Endothelial cell (in vitro differentiated cells): ENCODE data around the gene APCDD1. TPM values are rescaled to one million over a fixed set of nuclear protein-coding genes. Genes with fewer than 3 reads are reported as not detected.

Source experiments
- DNase-seq: peaks from one replicate; pipeline ENCODE4 v3.0.0; 2021; ENCODE audit warnings: low spot score
- H3K27ac Mint-ChIP-seq: one replicate; pipeline ENCODE4 v1.8.0; 2021; ENCODE audit warnings: mixed read lengths, inconsistent platforms; ENCODE audit not compliant: unreplicated experiment
- H3K27me3 Mint-ChIP-seq: one replicate; pipeline ENCODE4 v1.8.0; 2021; ENCODE audit warnings: mild to moderate bottlenecking, moderate library complexity, mixed read lengths, inconsistent platforms; ENCODE audit not compliant: unreplicated experiment
- H3K36me3 Mint-ChIP-seq: one replicate; pipeline ENCODE4 v1.8.0; 2021; ENCODE audit warnings: mild to moderate bottlenecking, low read depth, mixed read lengths, inconsistent platforms; ENCODE audit not compliant: unreplicated experiment
- H3K4me1 Mint-ChIP-seq: one replicate; pipeline ENCODE4 v1.8.0; 2021; ENCODE audit warnings: mild to moderate bottlenecking, mixed read lengths, inconsistent platforms; ENCODE audit not compliant: unreplicated experiment
- H3K4me3 Mint-ChIP-seq: one replicate; pipeline ENCODE4 v1.8.0; 2021; ENCODE audit warnings: mild to moderate bottlenecking, mixed read lengths, inconsistent platforms; ENCODE audit not compliant: unreplicated experiment
- H3K9me3 Mint-ChIP-seq: one replicate; pipeline ENCODE4 v1.8.0; 2021; ENCODE audit warnings: mixed read lengths, inconsistent platforms; ENCODE audit not compliant: unreplicated experiment
- CTCF ChIP-seq: fragments of 200-600 bp; sonication (generic); IDR thresholded peaks from one replicate; pipeline ENCODE4 v1.5.0; 2021; ENCODE audit warnings: antibody characterized with exemption; ENCODE audit not compliant: unreplicated experiment
- total RNA-seq: library from RNA; stranded (reverse); fragmentation: NEBNext Ultra II Directional; extraction: Animal tissue kit (Norgen Biotek cat#: 25700); gene quantifications from one replicate; pipeline ENCODE4 v1.2.1, GENCODE V29; 2021; ENCODE audit not compliant: unreplicated experiment

The APCDD1 gene
- total RNA-seq, 1 donor from 2014 or later = 3.1 TPM

- peaks cover 9% of the 10 kb centered on the region for H3K4me1 Mint-ChIP-seq
- no peak overlapping the region for H3K4me3 Mint-ChIP-seq
- no peak overlapping the region for H3K27ac Mint-ChIP-seq
- no peaks in the 10 kb centered on the region for H3K9me3 Mint-ChIP-seq
- TF ChIP-seq CTCF = no peak
- peaks cover 5% of the 10 kb centered on the region for H3K27me3 Mint-ChIP-seq
- no peak for DNase-seq
- no peaks in the 10 kb centered on the region for H3K36me3 Mint-ChIP-seq
Measured at GRCh38 chr18:10515456-10515855, 61.0 kb downstream of the APCDD1 start.

- H3K27ac Mint-ChIP-seq = no peak overlapping the region
- no peak for DNase-seq
- no peaks in the 10 kb centered on the region for H3K9me3 Mint-ChIP-seq
- H3K36me3 Mint-ChIP-seq = no peaks in the 10 kb centered on the region
- H3K4me3 Mint-ChIP-seq = no peak overlapping the region
- peaks cover 9% of the 10 kb centered on the region for H3K4me1 Mint-ChIP-seq
- TF ChIP-seq CTCF = no peak
- peaks cover 5% of the 10 kb centered on the region for H3K27me3 Mint-ChIP-seq
Measured at GRCh38 chr18:10516078-10516477, 61.6 kb downstream of the APCDD1 start.

- no peak for TF ChIP-seq CTCF
Measured at GRCh38 chr18:10518595-10519255, 64.3 kb downstream of the APCDD1 start.

GRCh38 chr18:10519366-10519765, 64.9 kb downstream of the APCDD1 start:
- Mint-ChIP-seq H3K27me3 (peaks cover 2% of the 10 kb centered on the region), H3K36me3 (no peaks in the 10 kb centered on the region), H3K9me3 (no peaks in the 10 kb centered on the region), H3K27ac (no peak overlapping the region), H3K4me3 (no peak overlapping the region), H3K4me1 (peaks cover 9% of the 10 kb centered on the region)
- no peak for TF ChIP-seq CTCF
- DNase-seq = no peak

More at GRCh38 chr18:10518595-10519255, 64.3 kb downstream of the APCDD1 start:
- Mint-ChIP-seq H3K27ac (no peak overlapping the region), H3K27me3 (peaks cover 4% of the 10 kb centered on the region), H3K4me1 (peaks cover 9% of the 10 kb centered on the region), H3K36me3 (no peaks in the 10 kb centered on the region), H3K4me3 (no peak overlapping the region), H3K9me3 (no peaks in the 10 kb centered on the region)
- no peak for DNase-seq

- Mint-ChIP-seq H3K4me3 (no peak overlapping the region), H3K27me3 (peaks cover 3% of the 10 kb centered on the region), H3K9me3 (no peaks in the 10 kb centered on the region), H3K36me3 (peaks cover 5% of the 10 kb centered on the region), H3K4me1 (peaks cover 15% of the 10 kb centered on the region), H3K27ac (no peak overlapping the region)
- peak; percentile 27 for TF ChIP-seq CTCF
- DNase-seq = peak; percentile 76
Measured at GRCh38 chr18:10519999-10520935, 65.8 kb downstream of the APCDD1 start.
